Panc1 (cell line): ENCODE data around the gene NDUFS8. TPM values are rescaled to one million over a fixed set of nuclear protein-coding genes. Genes with fewer than 3 reads are reported as not detected.
"Not testable (repeated sequence)": the region's sequence is repeated elsewhere in the genome, so short reads cannot be mapped to it uniquely, and the experiment has no call there.

Experiments
- ATAC-seq: fragments of 200-7000 bp; cut with Tn5 transposase; 2 replicates; pipeline ENCODE4 v1.9.1; 2020; ENCODE audit warnings: mild to moderate bottlenecking, moderate library complexity
- BruUV-seq: library from RNA; stranded (reverse); fragments of 400-500 nt; replicated peaks from 2 replicates; lab custom pipeline; 2021; lab: Mats Ljungman, UMichigan
- CTCF ChIA-PET: fragments of 300-600 bp; sonication (Branson Sonifier 250); formaldehyde crosslinking; loops from one replicate; lab custom pipeline; 2022; ENCODE audit warnings: antibody characterized with exemption; lab: Charles Lee
- POLR2A ChIA-PET: fragments of 300-600 bp; sonication (Branson Sonifier 250); formaldehyde crosslinking; loops from one replicate; lab custom pipeline; 2022; ENCODE audit warnings: antibody characterized with exemption; lab: Charles Lee
- DNase-seq: peaks from one replicate; pipeline ENCODE4 v3.0.0-alpha.2; 2010; ENCODE audit warnings: low read depth, low spot score
- H3K27ac ChIP-seq: 2 replicates; pipeline ENCODE4 v1.5.1; 2011; ENCODE audit warnings: mild to moderate bottlenecking, low read length, inconsistent platforms
- H3K27me3 ChIP-seq: fragments of 200-500 bp; sonication (Bioruptor generic); 2 replicates; pipeline ENCODE4 v1.6.0; 2014; ENCODE audit warnings: low read length, inconsistent platforms; ENCODE audit not compliant: control insufficient read depth, insufficient read depth
- H3K36me3 ChIP-seq: fragments of 200-500 bp; sonication (Bioruptor generic); 2 replicates; pipeline ENCODE4 v1.5.1; 2014; ENCODE audit warnings: inconsistent platforms, mild to moderate bottlenecking, low read length, moderate library complexity; ENCODE audit not compliant: control insufficient read depth, insufficient read depth
- H3K4me1 ChIP-seq: 2 replicates; pipeline ENCODE4 v1.5.1; 2011; ENCODE audit warnings: inconsistent platforms, mild to moderate bottlenecking, low read length, moderate library complexity; ENCODE audit not compliant: control insufficient read depth, insufficient read depth
- H3K4me3 ChIP-seq, 2 experiments: 2 replicates each; pipeline ENCODE4 v1.5.1; 2011 to 2012; ENCODE audit warnings: low read depth in 2 of 2, low read length in 2 of 2, mild to moderate bottlenecking in 2 of 2, inconsistent platforms in 1 of 2, moderate library complexity in 1 of 2
- H3K9me3 ChIP-seq: fragments of 200-500 bp; sonication (Bioruptor generic); 2 replicates; pipeline ENCODE4 v1.5.1; 2014; ENCODE audit warnings: low read depth, mild to moderate bottlenecking, inconsistent platforms, low read length, moderate library complexity; ENCODE audit not compliant: control insufficient read depth, insufficient read depth
- CTCF ChIP-seq: fragments of 450-650 bp; IDR thresholded peaks from 2 replicates; pipeline ENCODE4 v1.5.1; 2017; ENCODE audit warnings: mild to moderate bottlenecking
- POLR2AphosphoS5 ChIP-seq: IDR thresholded peaks from 2 replicates; pipeline ENCODE4 v1.6.1; 2012; ENCODE audit warnings: mild to moderate bottlenecking, low read depth, low read length, moderate library complexity
- REST ChIP-seq, 2 experiments: IDR thresholded peaks; 2 replicates each; pipeline ENCODE4 v1.6.1; 2011 to 2012; ENCODE audit warnings: low read depth in 2 of 2, control low read depth in 1 of 2, low read length in 1 of 2, mild to moderate bottlenecking in 1 of 2, moderate library complexity in 1 of 2; ENCODE audit not compliant: insufficient read depth in 1 of 2
- SIN3A ChIP-seq: IDR thresholded peaks from 2 replicates; pipeline ENCODE4 v1.6.1; 2012; ENCODE audit warnings: low read depth, mild to moderate bottlenecking, low read length, moderate library complexity, borderline replicate concordance; ENCODE audit not compliant: insufficient read depth
- TCF7L2 ChIP-seq: IDR thresholded peaks from 2 replicates; pipeline ENCODE4 v1.6.1; 2011; ENCODE audit warnings: mild to moderate bottlenecking, low read depth, low read length, inconsistent platforms
- in situ Hi-C: cut with HindIII; loops from 2 replicates; pipeline ENCODE4 v1.10.0; 2016; ENCODE audit warnings: low sequenced_read_pairs, low pct_unique_long_range_greater_than_20kb
- intact Hi-C: fragments of 100-400 bp; cut with micrococcal nuclease; formaldehyde crosslinking; loops from one replicate; pipeline ENCODE4 v1.10.0; 2022; ENCODE audit not compliant: unreplicated experiment
- total RNA-seq: library from RNA; stranded (reverse); gene quantifications from one replicate; pipeline ENCODE4 v1.2.1, GENCODE V29; 2021; ENCODE audit not compliant: unreplicated experiment

The NDUFS8 gene
- total RNA-seq, 1 experiment from 2014 or later: 289 TPM

GRCh38 chr11:67994387-67994786 lies 36.1 kb upstream of the NDUFS8 start:
- ATAC-seq, H3K4me3 ChIP-seq, DNase-seq, BruUV-seq, H3K27me3 ChIP-seq, H3K27ac ChIP-seq, H3K4me1 ChIP-seq, H3K9me3 ChIP-seq, intact Hi-C loops, H3K36me3 ChIP-seq, in situ Hi-C loops, POLR2A ChIA-PET: not testable (repeated sequence)
- CTCF ChIA-PET: interaction anchor here (1.2 kb wide), 1 partner anchor 38 kb away, joined by 3 read pairs; no protein-coding TSS in a partner anchor

GRCh38 chr11:67995129-67995528 lies 35.4 kb upstream of the NDUFS8 start:
- BruUV-seq, H3K4me1 ChIP-seq, DNase-seq, CTCF ChIA-PET, in situ Hi-C loops, H3K4me3 ChIP-seq, H3K27ac ChIP-seq, H3K36me3 ChIP-seq, H3K27me3 ChIP-seq, intact Hi-C loops, H3K9me3 ChIP-seq, ATAC-seq, POLR2A ChIA-PET: not testable (repeated sequence)

- H3K4me1 ChIP-seq, DNase-seq, H3K4me3 ChIP-seq, H3K27me3 ChIP-seq, in situ Hi-C loops, BruUV-seq, H3K9me3 ChIP-seq, H3K27ac ChIP-seq, H3K36me3 ChIP-seq, POLR2A ChIA-PET, ATAC-seq, intact Hi-C loops, CTCF ChIA-PET: not testable (repeated sequence)
Observed at GRCh38 chr11:67995579-67995978, 34.9 kb upstream of the NDUFS8 start.

GRCh38 chr11:67996051-67996450 lies 34.4 kb upstream of the NDUFS8 start:
- no peak overlapping the region for H3K27ac ChIP-seq
- no peaks in the 10 kb centered on the region for H3K4me1 ChIP-seq
- POLR2A ChIA-PET: no interaction called here
- in situ Hi-C loops (no loop called here), intact Hi-C loops (no loop called here)
- CTCF ChIA-PET: interaction anchor here (0.6 kb wide), 1 partner anchor 236 kb away, joined by 3 read pairs; no protein-coding TSS in a partner anchor
- H3K4me3 ChIP-seq: no peak overlapping the region
- no peaks in the 10 kb centered on the region for H3K27me3 ChIP-seq
- H3K9me3 ChIP-seq: no peaks in the 10 kb centered on the region
- no peak for TF ChIP-seq CTCF
- TF ChIP-seq TCF7L2: no peak
- TF ChIP-seq REST (IDR thresholded peaks at IDR 0.05; ENCODE audit: insufficient read depth in 1 of 2, low read depth in 2 of 2, low read length in 1 of 2): no peak
- TF ChIP-seq POLR2AphosphoS5: no peak
- no peak for TF ChIP-seq SIN3A
- ATAC-seq (no peak), DNase-seq (no peak)
- BruUV-seq: no TSS peak
- H3K36me3 ChIP-seq: no peaks in the 10 kb centered on the region
